ENCODE data around the gene GOLGA6L6.
"Not testable (repeated sequence)": the region's sequence is repeated elsewhere in the genome, so short reads cannot be mapped to it uniquely, and the experiment has no call there.

The GOLGA6L6 gene, protein sequence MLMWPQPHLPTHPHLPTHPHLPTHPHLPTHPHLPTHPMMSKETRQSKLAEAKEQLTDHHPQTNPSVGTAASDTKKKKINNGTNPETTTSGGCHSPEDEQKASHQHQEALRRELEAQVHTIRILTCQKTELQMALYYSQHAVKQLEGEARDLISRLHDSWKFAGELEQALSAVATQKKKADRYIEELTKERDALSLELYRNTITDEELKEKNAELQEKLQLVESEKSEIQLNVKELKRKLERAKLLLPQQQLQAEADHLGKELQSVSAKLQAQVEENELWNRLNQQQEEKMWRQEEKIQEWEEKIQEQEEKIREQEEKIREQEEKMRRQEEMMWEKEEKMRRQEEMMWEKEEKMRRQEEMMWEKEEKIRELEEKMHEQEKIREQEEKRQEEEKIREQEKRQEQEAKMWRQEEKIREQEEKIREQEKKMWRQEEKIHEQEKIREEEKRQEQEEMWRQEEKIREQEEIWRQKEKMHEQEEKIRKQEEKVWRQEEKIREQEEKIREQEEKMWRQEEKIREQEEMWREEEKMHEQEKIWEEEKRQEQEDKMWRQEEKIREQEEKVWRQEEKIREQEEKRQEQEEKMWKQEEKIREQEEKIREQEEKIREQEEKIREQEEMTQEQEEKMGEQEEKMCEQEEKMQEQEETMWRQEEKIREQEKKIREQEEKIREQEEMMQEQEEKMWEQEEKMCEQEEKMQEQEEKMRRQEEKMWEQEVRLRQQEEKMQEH

DNA sequence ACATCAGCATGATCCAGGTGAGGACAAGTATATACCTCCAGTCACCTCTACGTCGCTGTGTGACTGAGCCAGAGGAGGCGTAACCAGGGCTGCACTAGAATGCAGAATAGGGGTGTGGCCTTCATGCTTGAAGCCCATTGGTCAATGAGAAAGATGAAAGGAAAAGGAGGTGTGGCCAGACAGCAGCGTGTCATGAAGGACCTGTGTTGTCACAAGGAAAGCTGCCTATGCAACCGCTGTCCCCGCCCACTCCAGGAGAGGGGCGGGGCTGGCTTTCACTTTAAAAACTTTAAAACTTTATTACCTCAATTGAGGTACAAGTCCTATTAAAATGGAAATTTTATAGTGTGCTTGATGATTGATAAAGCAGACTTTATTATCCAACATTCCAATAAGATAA, at the start of gene GOLGA6L6:
GOLGA6L6 (minus strand) TSS at position 101 of the 400 bp plus-strand sequence; CDS start at position 10, 91 bp downstream.
- DNase-seq (ENCODE audit: low read depth) = not testable (repeated sequence)

DNA sequence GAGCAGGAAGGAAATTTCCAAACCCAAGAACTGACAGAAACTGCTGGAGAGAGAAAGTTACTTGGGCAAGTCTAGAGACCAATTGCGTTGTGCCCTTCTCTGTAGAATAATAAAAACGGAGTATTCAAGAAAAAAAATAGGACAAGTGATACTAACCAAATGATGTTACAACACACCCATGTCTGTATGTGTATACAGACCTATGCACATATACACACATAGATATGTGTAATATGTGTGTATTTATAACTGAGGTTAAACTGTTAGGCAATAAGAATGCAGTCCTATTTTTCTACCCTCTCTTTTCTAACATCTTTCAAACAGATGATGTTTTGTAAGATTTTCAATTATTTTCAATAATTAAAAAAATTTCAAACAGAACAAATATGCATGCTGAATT, 48.5 kb upstream of the GOLGA6L6 start:
- DNase-seq (ENCODE audit: low read depth) = not testable (repeated sequence)

DNA sequence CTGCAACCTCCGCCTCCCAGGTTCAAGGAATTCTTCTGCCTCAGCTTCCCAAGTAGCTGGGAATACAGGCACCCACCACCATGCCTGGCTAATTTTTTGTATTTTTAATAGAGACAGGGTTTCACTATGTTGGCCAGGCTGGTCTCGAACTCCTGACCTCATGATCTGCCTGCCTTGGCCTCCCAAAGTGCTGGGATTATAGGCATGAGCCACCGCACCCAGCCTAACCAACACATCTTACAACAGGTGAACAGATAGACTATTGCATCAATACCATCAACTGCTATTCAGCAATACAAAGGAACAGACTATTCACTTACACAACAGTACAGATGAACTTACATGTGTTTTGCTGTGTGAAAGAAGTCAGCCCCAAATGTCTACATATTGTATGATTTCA, 45.2 kb upstream of the GOLGA6L6 start:
- not testable (repeated sequence) for DNase-seq (ENCODE audit: low read depth)

DNA sequence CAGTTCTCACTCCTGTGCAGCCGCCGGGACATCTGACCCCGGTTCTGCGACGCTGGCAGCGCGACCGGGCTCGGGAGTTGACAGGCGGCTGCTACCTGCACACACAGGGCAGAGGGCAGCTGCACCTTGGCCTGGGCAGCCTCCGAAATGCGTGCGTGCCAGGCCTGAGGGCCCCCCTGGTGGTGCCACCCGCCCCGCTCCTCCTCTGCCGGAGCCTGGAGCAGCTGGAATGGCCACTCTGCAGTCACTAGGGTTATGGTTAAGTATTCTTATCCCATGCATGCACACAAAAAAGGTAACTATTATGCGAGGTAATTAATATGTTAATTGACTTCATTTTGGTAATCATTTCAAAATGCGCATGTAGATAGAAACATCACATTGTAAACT, 41.1 kb upstream of the GOLGA6L6 start:
- not testable (repeated sequence) for DNase-seq (ENCODE audit: low read depth)

DNA sequence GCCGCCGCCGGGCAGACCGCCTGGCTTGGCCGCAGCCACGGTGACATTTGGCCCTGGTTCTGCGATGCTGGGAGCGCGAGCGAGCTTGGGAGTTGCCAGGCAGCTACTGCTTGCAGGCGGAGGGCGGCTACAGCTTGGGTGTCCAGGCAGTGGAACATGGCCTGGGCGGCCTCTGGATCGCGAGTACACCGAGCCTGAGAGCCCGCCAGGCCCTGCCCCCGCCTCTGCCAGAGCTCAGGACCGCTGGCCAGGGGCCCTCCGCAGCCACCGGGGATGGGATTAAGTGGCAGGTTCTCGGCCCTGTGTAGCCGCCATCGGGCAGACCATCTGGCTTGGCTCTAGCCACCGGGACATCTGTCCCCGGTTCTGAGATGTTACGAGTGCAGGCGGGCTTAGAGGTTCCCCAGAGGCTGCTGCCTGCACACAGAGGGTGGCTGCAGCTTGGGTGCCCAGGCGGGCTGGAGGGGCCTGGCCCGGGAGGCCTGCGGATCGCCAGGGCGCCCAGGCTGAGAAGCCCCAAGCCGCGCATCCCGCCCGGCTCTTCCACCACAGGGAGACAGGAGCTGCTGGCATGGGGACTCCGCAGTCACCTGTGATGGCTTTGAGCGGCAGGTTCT, 40.6 kb upstream of the GOLGA6L6 start:
- not testable (repeated sequence) for DNase-seq (ENCODE audit: low read depth)

DNA sequence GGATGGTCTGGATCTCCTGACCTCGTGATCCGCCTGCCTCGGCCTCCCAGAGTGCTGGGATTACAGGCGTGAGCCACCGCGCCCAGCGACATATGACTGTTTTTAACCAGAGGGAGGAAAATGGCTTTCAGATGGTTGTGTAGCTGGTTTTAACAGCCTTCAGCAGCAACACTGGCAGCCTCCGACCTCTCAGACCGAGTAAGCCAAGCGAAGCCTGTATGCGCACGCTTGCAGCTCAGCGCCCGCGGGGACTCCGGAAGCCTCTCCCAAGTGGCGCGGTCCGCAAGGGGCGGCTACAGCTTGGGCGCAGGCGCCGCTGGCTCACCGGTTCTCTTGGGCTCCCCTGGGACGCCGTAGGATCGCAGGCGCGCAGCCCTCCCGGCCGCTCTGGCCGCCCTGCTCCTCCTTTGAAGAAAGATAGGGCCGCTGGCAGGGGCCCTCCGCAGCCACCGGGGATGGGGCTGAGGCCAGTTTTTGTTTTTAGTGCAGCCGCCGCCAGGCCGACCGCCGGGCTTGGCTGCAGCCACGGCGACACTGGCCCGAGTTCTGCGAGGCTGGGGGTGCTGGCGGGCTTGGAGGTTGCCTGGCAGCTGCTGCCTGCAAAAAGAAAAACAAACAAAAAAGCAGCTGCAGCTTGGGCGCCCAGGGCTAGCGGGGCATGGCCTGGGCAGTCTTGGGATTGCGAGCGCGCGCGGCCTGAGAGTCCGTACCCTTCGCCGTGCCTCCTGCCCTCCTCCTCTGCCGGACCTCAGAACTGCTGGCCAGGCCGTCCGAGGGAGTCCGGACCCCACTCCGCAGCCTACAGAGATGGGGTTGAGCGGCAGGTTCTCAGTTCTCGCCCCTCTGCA, 39.9 kb upstream of the GOLGA6L6 start:
- DNase-seq (ENCODE audit: low read depth) = not testable (repeated sequence)

DNA sequence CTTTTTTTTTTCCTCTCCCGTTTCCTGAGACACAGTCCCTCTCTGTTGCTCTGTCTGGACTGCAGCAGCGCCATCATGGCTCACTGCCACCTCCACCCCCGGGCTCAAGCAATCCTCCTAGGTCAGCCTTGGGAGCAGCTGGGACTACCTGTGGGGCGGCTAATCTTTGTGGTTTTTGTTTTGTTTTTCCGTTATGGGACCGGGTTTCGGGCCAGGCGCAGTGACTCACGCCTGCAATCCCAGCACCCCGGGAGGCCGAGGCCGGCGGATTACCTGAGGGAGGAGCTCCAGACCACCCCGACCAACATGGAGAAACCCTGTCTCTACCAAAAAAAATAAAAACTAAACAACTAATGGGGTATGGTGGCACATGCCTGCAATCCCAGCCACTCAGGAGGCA, 38.1 kb upstream of the GOLGA6L6 start:
- DNase-seq (ENCODE audit: low read depth) = not testable (repeated sequence)

DNA sequence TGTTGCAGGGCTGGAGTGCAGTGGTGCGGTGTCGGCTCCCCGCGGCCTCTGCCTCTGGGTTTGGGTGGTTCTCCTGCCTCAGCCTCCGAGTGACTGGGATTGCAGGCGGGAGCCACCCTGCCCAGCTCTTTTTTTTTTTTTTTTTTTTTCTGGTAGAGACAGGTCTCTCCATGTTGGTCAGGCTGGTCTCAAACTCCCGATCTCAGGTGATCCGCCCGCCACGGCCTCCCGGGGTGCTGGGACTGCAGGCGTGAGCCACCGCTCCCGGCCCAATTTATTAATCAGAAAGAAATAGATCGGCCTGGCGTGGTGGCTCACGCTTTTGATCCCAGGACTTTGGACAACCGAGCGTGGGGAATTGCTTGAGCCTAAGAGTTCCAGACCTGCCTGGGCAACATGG, 9.7 kb upstream of the GOLGA6L6 start:
- not testable (repeated sequence) for DNase-seq (ENCODE audit: low read depth)

DNA sequence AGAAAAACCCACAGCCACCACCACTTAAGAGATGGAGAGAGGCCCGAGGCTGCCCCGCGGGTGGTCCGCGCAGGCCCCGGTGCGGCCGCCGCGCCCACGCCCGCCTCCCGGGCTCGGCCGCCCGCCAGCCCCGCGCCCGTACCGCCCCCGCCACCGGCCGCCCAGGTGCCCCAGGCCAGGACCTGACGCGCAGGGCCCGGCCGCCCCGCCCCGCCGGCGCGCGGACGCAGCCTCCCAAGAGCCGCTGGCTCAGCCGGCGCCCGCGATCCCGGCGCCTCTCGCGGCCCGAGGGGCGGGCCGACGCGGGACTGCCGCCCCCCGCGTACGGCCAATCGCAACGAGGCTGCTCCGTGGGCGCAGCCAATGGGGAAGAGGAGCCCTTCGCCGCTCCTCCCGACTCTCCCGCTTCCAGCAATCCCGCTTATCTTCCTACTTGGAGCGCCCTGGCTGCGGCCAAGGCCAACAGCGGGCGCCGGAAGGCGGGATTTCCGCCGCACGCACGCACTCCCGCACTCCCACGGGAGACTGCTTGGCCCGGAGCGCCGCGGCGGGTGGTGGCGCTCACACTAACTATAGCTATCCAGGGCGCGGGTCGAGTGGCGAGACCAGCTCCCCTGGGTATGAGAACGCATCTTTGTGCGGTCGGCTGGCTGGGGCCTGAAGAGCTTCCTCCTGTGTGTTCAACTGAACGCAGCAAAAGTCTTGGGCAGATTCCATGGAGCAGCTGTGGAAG, 35.5 kb downstream of the GOLGA6L6 start:
- DNase-seq (ENCODE audit: low read depth) = not testable (repeated sequence)

DNA sequence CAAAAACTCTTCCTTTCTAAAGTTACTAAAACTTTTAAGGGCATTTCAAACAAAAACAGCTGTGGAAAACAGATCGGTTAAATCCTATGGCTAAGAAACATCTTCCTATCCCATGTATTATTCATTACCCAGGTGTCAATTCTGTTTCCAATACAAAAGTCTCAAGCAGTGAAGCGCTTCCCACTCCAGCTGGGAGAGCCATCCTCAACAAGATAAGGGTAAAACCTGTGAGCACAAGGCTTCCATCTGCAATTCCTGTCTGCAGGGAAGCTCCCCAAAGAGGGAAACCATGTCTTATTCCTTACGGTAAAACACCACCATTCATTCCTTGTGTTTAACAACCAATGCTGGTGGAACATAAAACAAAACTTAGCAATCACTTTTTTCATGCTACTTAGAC, 38.8 kb downstream of the GOLGA6L6 start:
- DNase-seq (ENCODE audit: low read depth) = not testable (repeated sequence)

DNA sequence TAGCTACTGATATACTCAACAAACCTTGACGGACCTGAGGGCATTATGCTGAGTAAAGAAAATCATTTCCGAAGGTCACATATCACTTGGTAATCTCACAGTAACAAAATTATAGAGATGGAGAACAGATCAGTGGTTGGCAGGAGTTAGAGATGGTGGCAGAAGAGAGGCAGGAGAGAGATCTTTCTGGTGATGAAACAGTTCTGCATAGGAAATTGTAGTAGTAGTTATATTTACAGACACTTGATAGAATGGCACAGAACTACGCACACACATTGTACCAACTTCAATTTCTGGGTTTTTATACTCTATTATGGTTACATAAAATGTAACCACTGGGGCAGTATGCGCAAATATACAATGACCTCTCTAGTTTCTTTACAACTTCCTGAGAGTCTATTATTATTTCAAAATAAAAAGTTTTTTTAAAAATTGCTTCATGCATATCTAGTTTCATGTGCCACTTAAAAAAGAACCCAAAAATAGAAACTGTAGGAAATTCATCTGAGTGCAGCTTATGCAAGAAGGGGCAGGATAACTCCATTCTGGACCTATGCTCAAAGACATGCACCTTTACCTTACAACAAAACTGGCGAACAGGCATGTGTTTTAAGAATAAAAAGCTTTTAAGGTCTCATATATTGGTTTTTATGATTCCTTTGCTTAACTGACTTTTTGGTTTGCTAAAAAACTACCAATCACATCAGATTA, 39.9 kb downstream of the GOLGA6L6 start:
- DNase-seq (ENCODE audit: low read depth) = not testable (repeated sequence)

DNA sequence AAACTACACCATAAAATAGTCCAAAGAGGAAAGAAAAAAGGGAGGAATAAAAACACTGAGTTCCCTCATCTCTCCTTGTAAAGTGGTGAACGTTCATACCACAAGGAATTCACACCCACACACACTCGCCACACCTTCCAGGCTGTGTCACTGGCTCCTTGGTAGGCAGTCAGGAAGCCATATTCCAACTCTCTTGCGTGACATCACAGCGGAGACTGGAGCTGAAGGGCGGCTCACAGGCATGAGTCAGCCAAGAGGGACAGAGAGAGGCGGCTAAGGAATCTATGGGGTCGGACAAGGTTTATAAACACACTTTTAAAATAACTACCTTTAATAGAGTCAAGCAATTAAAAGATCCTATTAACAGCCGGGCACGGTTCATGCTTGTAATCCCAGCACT, 43.8 kb downstream of the GOLGA6L6 start:
- DNase-seq (ENCODE audit: low read depth) = not testable (repeated sequence)

DNA sequence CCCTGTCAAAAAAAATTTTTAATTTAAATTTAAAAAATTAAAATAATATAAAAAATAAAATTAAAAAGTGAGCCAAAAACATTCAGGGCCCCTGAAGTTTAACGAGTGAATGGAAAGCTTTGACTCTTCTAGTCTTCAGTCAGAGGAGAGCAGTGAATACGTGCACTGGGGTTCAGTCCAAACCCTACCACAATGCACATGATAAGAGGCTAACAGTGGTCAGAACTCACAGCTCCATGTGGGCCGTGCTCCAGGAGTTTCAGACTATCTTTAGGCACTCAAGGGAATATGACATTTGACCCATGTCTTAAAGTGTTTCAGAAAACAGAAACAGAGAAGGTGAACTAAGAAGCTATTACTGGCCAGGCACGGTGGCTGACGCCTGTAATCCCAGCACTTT, 48.6 kb downstream of the GOLGA6L6 start:
- DNase-seq (ENCODE audit: low read depth) = not testable (repeated sequence)

DNA sequence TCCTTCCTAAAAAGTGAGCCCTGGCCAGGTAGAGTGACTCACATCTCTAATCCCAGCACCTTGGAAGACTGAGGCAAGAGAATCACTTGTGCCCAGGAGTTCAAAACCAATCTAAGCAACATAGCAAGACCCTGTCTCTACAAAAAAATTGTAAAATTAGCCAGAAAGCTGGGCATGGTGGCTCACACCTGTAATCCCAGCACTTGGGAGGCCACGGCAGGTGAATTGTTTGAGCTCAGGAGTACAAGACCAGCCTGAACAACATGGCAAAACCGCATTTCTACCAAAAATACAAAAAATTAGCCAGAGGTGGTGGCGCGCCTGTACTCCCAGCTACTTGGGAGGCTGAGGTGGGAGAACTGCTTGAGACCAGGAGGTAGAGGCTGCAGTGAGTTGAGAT, 49.0 kb downstream of the GOLGA6L6 start:
- DNase-seq (ENCODE audit: low read depth) = not testable (repeated sequence)

DNA sequence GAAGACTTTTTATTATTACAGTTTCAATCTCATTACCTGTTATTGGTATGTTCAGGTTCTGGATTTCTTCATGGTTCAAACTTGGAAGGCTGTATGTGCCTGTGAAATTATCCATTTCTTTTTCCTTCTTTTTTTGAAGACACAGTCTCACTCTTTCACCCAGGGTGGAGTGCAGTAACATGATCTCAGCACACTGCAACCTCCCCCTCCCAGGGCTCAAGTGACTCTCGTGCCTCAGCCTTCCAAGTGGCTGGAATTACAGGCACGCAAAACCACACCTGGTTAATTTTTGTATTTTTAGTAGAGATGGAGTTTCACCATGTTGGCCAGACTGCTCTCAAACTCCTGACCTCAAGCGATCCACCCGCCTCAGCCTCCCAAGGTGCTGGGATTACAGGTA, 52.3 kb downstream of the GOLGA6L6 start:
- not testable (repeated sequence) for DNase-seq (ENCODE audit: low read depth)
